Transverse colon (tissue), 4 donors: ENCODE results near the gene TRHDE. TPM values are rescaled to one million over a fixed set of nuclear protein-coding genes. Genes with fewer than 3 reads are reported as not detected.

Experiments used
- DNase-seq: peaks from one replicate; pipeline ENCODE4 v3.0.0-alpha.2; 2019
- H3K27ac ChIP-seq, 4 donors: fragments of 200-600 bp; sonication (generic); 2 replicates each; pipeline ENCODE4 v1.5.1; 2016 to 2018; ENCODE audit warnings: inconsistent platforms in 4 of 4
- H3K27me3 ChIP-seq: fragments of 200-600 bp; sonication (generic); 2 replicates; pipeline ENCODE4 v1.5.1; 2017; ENCODE audit warnings: inconsistent platforms
- H3K36me3 ChIP-seq, 4 donors: fragments of 200-600 bp; sonication (generic); 2 replicates each; pipeline ENCODE4 v1.5.1; 2017 to 2019; ENCODE audit warnings: inconsistent platforms in 4 of 4
- H3K4me1 ChIP-seq, 4 donors: fragments of 200-600 bp; sonication (generic); 2 replicates each; pipeline ENCODE4 v1.5.1; 2017 to 2020; ENCODE audit warnings: inconsistent platforms in 4 of 4
- H3K4me3 ChIP-seq, 4 donors: fragments of 200-600 bp; sonication (generic); 1 replicate in 1 of 4; 2 replicates in 3 of 4; pipeline versions ENCODE4 v1.5.1 to v1.6.1; 2017 to 2019; ENCODE audit warnings: inconsistent platforms in 4 of 4
- H3K9me3 ChIP-seq, 2 donors: fragments of 200-600 bp; sonication (generic); 2 replicates each; pipeline ENCODE4 v1.5.1; 2017 to 2019; ENCODE audit warnings: inconsistent platforms in 2 of 2
- CTCF ChIP-seq, 5 experiments: fragments of 200-600 bp in 3 of 5; fragments of 450-650 bp in 2 of 5; sonication (generic) in 3 of 5; IDR thresholded peaks; 1 replicate in 2 of 5; 2 replicates in 3 of 5; pipeline ENCODE4 v1.5.1; 2016 to 2017; ENCODE audit warnings: antibody characterized with exemption in 5 of 5, inconsistent platforms in 3 of 5, mild to moderate bottlenecking in 2 of 5, moderate library complexity in 1 of 5
- EP300 ChIP-seq: sonication (generic); formaldehyde crosslinking; IDR thresholded peaks from one replicate; pipeline ENCODE4 v1.6.1; 2017; ENCODE audit warnings: antibody characterized with exemption, low read depth
- POLR2A ChIP-seq: fragments of 450-650 bp; IDR thresholded peaks from one replicate; pipeline ENCODE4 v1.6.1; 2016; ENCODE audit warnings: antibody characterized with exemption, mild to moderate bottlenecking, moderate library complexity
- POLR2AphosphoS5 ChIP-seq, 3 donors: sonication (generic); formaldehyde crosslinking; IDR thresholded peaks; one replicate each; pipeline ENCODE4 v1.6.1; 2016; ENCODE audit warnings: antibody characterized with exemption in 3 of 3
- WGBS, 2 donors: methylation state at CpG; one replicate each; pipeline ENCODE4 v1.1.5; 2018; ENCODE audit warnings: low coverage in 1 of 2; 5-methylcytosine and 5-hydroxymethylcytosine counted together
- in situ Hi-C, 4 donors: fragments of 200-750 bp; cut with MboI; loops; one replicate each; pipeline versions ENCODE4 v1.15.0 to v1.15.1; 2017; ENCODE audit warnings: low sequenced_read_pairs in 3 of 4, low pct_ligation_motif_present in 1 of 4, low pct_unique_long_range_greater_than_20kb in 1 of 4
- intact Hi-C: fragments of 100-400 bp; cut with DNase I; formaldehyde crosslinking; loops from one replicate; pipeline ENCODE4 v1.15.1; 2023; ENCODE audit warnings: low total_unique reads
- total RNA-seq, 4 donors: library from RNA; depleted of rRNA; stranded (reverse); fragments of >200 nt; gene quantifications; one replicate each; pipeline ENCODE4 v1.1.0, GENCODE V29; 2016

The TRHDE gene
- 10 to 100 TPM in 2 of 4 donors, 1 to 10 TPM in 2; 2.4 to 18.7 (median 9.0) TPM for total RNA-seq

DNA sequence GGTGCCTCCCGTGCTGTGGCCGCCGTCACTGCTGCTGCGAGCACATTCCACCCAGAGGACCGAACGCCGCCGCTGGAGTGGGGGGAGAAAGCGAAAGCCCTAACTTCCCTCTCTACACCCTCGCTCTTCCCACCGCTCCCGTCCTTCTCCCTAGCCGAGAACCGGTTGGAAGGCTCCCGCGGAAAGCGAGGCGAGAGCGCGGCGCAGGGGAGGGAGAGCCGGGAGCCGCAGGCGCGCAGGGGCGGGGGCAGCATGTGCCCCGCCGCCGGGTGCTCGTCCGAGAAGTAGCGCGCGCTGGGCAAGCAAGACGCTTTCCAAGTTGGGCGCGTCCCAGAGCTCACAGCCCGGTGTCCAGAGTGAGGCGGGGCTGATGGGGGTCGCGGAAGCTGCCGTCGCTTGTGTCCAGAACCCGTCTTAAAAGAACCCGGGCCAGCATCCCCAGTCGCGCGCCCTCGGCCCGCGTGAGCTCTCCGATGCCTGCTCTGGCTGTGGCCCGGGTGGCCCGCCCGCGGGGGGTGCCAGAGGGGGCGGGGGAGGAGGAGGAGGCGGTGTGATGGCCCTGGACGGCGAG, at the start of gene TRHDE:
TSS of gene TRHDE (plus strand) at position 280 of the 571 bp plus-strand sequence. CDS start at position 554, 274 bp downstream.
- peaks cover 0 to 15% (median 6%) of the 10 kb centered on the region in 4 donors for H3K4me1 ChIP-seq
- H3K4me3 ChIP-seq, result peak within 1 kb of the TSS; percentile 18 to 57 (median 32)
- peak within 1 kb of the TSS in 3 of 4 donors; percentile 22 to 41 (median 24) for H3K27ac ChIP-seq
- in situ Hi-C loops, result no loop called here
- no peak for TF ChIP-seq POLR2A
- DNase-seq, result peak; percentile 7
- peaks cover 80% of the 10 kb centered on the region for H3K27me3 ChIP-seq
- intact Hi-C loops, result no loop called here
- H3K9me3 ChIP-seq, result no peaks in the 10 kb centered on the region
- 7% methylated on average over 48 of the region's 60 CpGs; no CpG with 5 or more reads in 1 of the 2 donors for WGBS, 2 donors
- H3K36me3 ChIP-seq, result no peaks in the 10 kb centered on the region

DNA sequence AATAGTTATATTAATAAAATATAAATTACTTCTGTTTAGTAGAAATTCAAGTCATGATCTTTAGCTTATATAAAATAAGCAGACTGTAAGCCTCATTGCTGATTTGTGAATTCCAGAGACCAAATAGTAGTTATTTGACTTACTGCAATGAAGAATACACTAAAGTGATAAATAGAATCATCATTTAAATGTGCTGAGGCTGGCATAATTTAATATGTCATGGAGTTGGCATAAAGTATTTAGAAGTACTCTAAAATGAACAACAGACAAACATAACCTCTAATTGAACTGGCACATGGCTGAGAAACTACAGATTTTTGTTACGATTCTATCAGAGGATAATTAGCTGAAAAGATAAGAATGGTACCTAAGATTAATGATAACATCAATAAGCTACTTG, 45.7 kb upstream of the TRHDE start:
- intact Hi-C loops, result no loop called here
- no peaks in the 10 kb centered on the region for H3K36me3 ChIP-seq
- H3K9me3 ChIP-seq, result no peaks in the 10 kb centered on the region
- H3K27me3 ChIP-seq, result no peaks in the 10 kb centered on the region
- in situ Hi-C loops, result no loop called here
- no peak for DNase-seq
- H3K27ac ChIP-seq, result no peak overlapping the region
- H3K4me3 ChIP-seq, result no peak overlapping the region
- TF ChIP-seq POLR2A (no peak), CTCF (IDR thresholded peaks at IDR 0.05) (no peak), EP300 (no peak), POLR2AphosphoS5 (IDR thresholded peaks at IDR 0.05) (no peak)
- no peaks in the 10 kb centered on the region for H3K4me1 ChIP-seq
- WGBS, 2 donors, result 60 to 81% methylated on average over 1 of the region's 1 CpG

GRCh38 chr12:72228424-72228823, 43.7 kb upstream of the TRHDE start:
- no peak for DNase-seq

GRCh38 chr12:72230589-72230988, 41.6 kb upstream of the TRHDE start:
- no peak overlapping the region for H3K4me3 ChIP-seq
- in situ Hi-C loops (no loop called here), intact Hi-C loops (no loop called here)
- WGBS, 2 donors, result 38 to 43% methylated on average over 4 of the region's 4 CpGs
- TF ChIP-seq EP300 (no peak), CTCF (IDR thresholded peaks at IDR 0.05) (no peak), POLR2A (no peak), POLR2AphosphoS5 (IDR thresholded peaks at IDR 0.05) (no peak)
- H3K4me1 ChIP-seq, result no peaks in the 10 kb centered on the region
- no peak overlapping the region for H3K27ac ChIP-seq
- DNase-seq, result no peak
- H3K27me3 ChIP-seq, result no peaks in the 10 kb centered on the region
- no peaks in the 10 kb centered on the region for H3K36me3 ChIP-seq
- H3K9me3 ChIP-seq, result no peaks in the 10 kb centered on the region

More at GRCh38 chr12:72228424-72228823, 43.7 kb upstream of the TRHDE start:
- Histone ChIP-seq H3K27me3 (no peaks in the 10 kb centered on the region), H3K27ac (no peak overlapping the region), H3K4me1 (no peaks in the 10 kb centered on the region), H3K36me3 (no peaks in the 10 kb centered on the region), H3K4me3 (no peak overlapping the region), H3K9me3 (no peaks in the 10 kb centered on the region)
- in situ Hi-C loops (no loop called here), intact Hi-C loops (no loop called here)
- TF ChIP-seq POLR2A (no peak), CTCF (IDR thresholded peaks at IDR 0.05) (no peak)

GRCh38 chr12:72234886-72235285, 37.3 kb upstream of the TRHDE start:
- TF ChIP-seq EP300 (no peak), CTCF (IDR thresholded peaks at IDR 0.05) (no peak), POLR2A (no peak), POLR2AphosphoS5 (IDR thresholded peaks at IDR 0.05) (no peak)
- no peaks in the 10 kb centered on the region for H3K9me3 ChIP-seq
- no peaks in the 10 kb centered on the region for H3K4me1 ChIP-seq
- intact Hi-C loops, result no loop called here
- no peak for DNase-seq
- H3K27ac ChIP-seq, result no peak overlapping the region
- WGBS, 2 donors, result 57 to 83% methylated on average over 1 to 2 of the region's 2 CpGs
- H3K36me3 ChIP-seq, result no peaks in the 10 kb centered on the region
- no peaks in the 10 kb centered on the region for H3K27me3 ChIP-seq
- H3K4me3 ChIP-seq, result no peak overlapping the region
- in situ Hi-C loops, result no loop called here
